GM18498 (cell line): ENCODE measurements around the gene ZBED1.
"Not testable (repeated sequence)": the region's sequence is repeated elsewhere in the genome, so short reads cannot be mapped to it uniquely, and the experiment has no call there.

Source experiments
- ATAC-seq: cut with Tn5 transposase; IDR thresholded peaks from one replicate; pipeline ENCODE4 v1.9.1; 2021; ENCODE audit warnings: mild to moderate bottlenecking, moderate library complexity; ENCODE audit not compliant: unreplicated experiment

Gene ZBED1

GRCh38 chrX:2477313-2477712 lies 23.5 kb downstream of the ZBED1 start:
- not testable (repeated sequence) for ATAC-seq

DNA sequence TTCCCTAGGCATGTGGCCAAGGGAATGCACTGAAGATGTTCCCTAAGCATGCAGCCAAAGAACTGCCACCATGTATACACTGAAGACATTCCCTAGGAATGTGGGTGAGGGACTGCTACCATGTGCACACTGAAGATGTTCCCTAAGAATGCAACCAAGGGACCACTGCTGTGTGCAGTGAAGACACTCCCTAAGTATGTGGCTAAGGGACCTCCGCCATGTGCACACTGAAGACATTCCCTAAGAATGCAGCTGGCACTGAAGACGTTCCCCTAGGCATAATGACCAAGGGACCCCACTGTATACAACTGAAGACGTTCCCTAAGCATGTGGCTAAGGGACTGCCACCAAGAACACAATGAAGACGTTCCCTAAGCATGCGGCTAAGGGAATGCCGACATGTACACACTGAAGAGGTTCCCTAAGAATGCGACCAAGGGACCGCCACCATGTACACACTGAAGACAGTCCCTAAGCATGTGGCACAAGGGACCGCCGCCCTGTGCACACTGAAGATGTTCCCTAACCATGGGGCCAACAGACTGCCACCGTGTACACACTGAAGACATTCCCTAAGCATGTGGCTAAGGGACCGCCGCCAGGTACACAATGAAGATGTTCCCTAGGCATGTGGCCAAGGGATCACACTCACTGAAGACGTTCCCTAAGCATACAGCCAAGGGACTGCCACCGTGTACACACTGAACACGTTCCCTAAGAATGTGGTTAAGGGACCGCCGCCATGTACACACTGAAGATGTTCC lies 25.6 kb downstream of the ZBED1 start:
- no peak for ATAC-seq

- ATAC-seq = no peak
Measured at GRCh38 chrX:2474280-2474962, 26.4 kb downstream of the ZBED1 start.

DNA sequence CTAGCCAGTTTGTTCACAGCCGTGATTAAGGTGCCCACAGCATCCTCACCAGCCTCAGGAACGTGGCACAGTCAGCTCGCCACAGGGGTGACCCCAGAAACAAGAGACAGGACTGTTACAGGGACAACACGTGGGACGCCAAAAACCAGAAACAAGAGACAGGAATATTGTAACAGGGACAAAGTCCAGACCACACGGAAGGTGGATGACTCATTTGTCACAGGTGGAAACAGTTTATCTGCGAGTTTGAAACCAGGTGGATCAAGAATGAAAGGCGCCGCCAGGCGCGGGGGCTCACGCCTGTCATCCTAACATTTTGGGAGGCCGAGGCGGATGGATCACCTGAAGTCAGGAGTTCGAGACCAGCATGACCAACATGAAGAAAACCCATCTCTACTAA lies 27.7 kb downstream of the ZBED1 start:
- not testable (repeated sequence) for ATAC-seq

DNA sequence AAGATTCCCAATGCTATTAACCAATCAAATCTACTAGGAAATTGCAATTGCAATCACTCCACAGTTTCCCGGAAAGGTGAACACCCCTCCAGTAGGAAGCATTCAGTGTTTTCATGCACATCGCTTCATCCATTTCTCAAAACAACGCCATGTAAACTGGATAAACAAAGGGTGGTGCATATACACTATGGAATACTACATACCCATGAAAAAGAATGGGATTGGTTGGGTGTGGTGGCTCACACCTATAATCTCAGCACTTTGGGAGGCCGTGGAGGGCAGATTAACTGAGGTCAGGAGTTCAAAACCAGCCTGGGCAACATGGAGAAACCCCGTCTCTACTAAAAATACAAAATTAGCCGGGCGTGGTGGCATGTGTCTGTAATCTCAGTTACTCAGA lies 29.1 kb downstream of the ZBED1 start:
- no peak for ATAC-seq

- ATAC-seq = not testable (repeated sequence)
Measured at GRCh38 chrX:2471126-2471525, 29.6 kb downstream of the ZBED1 start.

DNA sequence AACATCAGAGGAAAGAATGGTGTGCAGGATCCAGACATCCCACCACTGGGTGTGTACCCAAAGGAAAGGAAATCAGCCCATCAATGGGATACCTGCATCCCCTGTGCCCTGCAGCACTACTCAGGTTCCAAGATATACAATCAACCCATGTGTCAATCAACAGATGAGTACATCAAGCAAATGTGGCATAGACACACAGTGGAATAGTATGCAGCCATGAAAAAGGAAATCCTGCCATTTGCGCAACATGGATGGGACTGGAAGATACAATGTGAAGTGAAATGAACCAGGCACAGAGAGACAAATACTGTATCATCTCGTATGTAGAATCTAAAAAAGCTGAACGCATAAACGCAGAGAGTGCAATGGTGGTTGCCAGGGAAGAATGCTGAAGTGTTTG lies 30.9 kb downstream of the ZBED1 start:
- not testable (repeated sequence) for ATAC-seq

DNA sequence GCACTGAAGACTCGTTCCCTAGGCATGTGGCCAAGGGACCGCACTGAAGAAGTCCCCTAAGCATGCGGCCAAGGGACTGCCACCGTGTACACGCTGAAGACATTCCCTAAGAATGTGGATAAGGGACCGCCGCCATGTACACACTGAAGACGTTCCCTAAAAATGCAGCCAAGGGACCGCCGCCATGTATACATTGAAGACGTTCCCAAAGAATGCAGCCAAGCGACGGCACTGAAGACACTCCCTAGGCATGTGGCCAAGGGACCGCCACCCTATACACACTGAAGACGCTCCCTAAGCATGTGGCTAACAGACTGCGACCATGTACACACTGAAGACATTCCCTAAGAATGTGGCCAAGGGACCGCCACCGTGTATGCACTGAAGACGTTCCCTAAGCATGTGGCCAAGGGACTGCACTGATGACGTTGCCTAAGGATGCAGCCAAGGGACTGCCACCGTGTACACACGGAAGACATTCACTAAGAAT lies 31.5 kb downstream of the ZBED1 start:
- ATAC-seq = no peak

GRCh38 chrX:2468261-2469195 lies 32.2 kb downstream of the ZBED1 start:
- ATAC-seq = no peak

DNA sequence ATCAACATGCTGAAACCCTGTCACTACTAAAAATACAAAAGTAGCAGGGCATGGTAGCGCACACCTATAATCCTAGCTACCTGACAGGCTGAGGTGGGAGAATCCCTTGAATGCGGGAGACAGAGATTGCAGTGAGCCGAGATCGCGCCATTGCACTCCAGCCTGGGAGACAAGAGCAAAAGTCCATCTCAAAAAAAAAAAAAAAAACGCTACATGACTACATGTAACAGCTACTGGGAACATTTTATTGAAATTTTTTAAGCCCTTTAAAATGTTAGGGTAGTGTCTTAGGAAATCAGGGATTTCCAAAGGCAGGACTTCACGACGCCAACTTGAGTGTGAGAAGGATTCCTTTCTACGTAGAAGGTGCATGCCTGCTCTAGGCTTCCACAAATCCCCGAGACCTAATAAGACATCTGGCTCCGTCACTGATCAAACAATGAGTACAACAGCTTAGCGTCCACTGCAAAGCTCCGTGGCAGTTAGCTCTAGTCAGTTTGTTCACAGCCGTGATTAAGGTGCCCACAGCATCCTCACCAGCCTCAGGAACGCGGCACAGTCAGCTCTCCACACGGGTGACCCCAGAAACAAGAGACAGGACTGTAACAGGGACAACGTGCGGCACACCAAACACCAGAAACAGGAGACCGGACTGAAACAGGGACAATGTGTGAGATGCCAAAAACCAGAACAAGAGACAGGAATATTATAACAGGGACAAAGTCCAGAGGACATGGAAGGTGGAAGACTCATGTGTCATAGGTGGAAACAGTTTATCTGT lies 33.7 kb downstream of the ZBED1 start:
- no peak for ATAC-seq

DNA sequence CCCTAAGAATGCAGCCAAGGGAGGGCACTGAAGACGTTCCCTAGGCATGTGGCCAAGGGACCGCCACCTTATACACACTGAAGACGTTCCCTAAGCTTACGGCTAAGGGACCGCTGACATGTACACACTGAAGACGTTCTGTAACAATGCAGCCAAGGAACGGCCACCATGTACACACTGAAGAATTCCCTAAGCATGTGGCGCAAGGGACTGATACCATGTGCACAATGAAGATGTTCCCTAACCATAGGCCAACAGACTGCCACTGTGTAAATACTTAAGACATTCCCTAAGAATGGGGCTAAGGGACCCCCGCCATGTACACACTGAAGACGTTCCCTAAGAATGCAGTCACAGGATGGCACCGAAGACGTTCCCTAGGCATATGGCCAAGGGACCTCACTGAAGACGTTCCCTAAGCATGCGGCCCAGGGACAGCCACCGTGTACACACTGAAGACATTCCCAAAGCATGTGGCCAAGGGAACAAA lies 36.1 kb downstream of the ZBED1 start:
- ATAC-seq = no peak

GRCh38 chrX:2463973-2464676 lies 36.7 kb downstream of the ZBED1 start:
- ATAC-seq = no peak

DNA sequence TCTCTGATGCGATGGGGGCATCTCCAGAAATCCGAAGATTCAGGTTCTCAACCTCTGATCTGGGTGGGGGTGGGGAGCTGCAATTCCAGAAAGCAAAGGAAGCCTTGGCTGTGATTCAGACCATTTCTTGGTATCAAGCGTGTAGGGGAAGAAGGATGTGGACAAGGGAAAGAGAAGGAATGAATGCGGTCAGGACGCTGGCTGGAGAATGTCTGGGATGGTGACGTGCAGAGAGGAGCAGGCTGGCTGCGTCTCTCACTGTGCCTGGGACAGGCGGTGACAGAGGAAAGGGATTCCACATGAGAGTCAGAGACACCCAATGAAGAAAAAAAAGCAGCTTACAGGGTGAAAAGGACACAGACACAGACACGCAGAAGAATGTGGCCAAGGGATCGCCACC lies 37.3 kb downstream of the ZBED1 start:
- ATAC-seq = not testable (repeated sequence)

DNA sequence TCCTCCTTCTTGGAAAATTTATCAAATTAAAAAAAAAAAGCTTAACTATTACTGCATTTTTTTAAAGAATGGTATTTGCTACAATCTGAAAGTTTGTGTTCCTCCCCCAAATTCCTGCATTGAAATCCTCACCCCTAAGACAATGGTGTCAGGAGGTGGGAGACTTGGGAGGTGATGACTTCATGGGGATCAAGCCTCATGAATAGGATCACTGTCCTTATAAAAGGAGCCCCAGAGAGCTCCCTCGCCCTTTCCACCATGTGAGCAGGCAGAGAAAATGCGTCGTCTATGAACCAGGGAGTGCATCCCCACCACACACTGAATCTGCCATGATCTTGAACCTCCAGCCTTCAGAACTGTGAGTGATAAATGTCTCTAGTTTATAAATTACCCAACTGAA lies 38.0 kb downstream of the ZBED1 start:
- ATAC-seq = no peak

DNA sequence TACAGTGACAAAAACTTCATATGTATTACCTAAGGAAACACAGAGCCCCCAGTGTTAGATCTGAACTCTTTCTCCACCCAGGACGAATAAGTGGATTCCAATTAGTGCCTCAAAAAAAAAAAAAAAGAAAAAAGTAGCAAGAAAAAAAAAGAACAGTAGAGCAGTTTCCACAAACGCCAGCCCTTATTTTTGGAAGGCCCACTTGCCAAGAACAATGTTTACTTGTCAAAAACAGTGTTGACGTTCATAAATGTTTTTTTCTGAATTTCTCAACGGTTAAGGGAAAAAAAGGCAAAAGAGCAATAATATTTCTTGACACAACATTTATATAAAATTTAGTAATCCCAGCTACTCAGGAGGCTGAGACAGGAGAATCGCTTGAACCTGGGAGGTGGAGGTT lies 38.7 kb downstream of the ZBED1 start:
- ATAC-seq = no peak

DNA sequence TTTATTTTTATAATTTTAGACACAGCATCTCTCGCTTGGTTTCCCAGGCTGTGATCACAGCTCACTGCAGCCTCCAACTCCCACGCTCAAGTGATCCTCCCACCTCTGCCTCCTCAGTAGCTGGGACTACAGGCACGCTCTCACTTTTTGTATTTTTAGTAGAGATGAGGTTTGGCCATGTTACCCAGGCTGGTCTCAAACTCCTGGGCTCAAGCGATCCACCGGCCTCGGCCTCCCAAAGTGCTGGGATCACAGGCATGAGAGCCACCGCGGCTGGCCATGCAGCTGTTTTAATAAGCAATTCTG lies 39.1 kb downstream of the ZBED1 start:
- no peak for ATAC-seq

GRCh38 chrX:2460821-2461710 lies 39.7 kb downstream of the ZBED1 start:
- not testable (repeated sequence) for ATAC-seq

GRCh38 chrX:2460048-2460447 lies 40.7 kb downstream of the ZBED1 start:
- not testable (repeated sequence) for ATAC-seq

GRCh38 chrX:2458309-2458708 lies 42.5 kb downstream of the ZBED1 start:
- ATAC-seq = no peak
